SK-N-SH (cell line): Measurements from ENCODE around the gene DLG2. TPM values are rescaled to one million over a fixed set of nuclear protein-coding genes. Genes with fewer than 3 reads are reported as not detected.
"Not testable (repeated sequence)": the region's sequence is repeated elsewhere in the genome, so short reads cannot be mapped to it uniquely, and the experiment has no call there.

ENCODE experiments used
- CTCF ChIA-PET: fragments of 300-600, 350-600 bp; formaldehyde crosslinking; extraction: SDS; loops from one replicate; lab custom pipeline; 2021; lab: Yijun Ruan, JAX
- POLR2A ChIA-PET: fragments of 350-600 bp; sonication (Branson Sonifier 250); formaldehyde crosslinking; extraction: SDS; loops from one replicate; lab custom pipeline; 2020; ENCODE audit warnings: antibody characterized with exemption, inconsistent platforms; lab: Yijun Ruan, JAX
- DNase-seq: peaks from one replicate; pipeline ENCODE4 v3.0.0; 2012
- H2AFZ ChIP-seq: fragments of 200-600 bp; sonication (generic); 2 replicates; pipeline ENCODE4 v1.8.1; 2016; ENCODE audit warnings: antibody characterized with exemption, mild to moderate bottlenecking, low read depth
- H3F3A ChIP-seq: fragments of 200-600 bp; sonication (generic); replicated peaks from 2 replicates; pipeline ENCODE3; 2016; ENCODE audit warnings: antibody characterized with exemption, mild to moderate bottlenecking; ENCODE audit not compliant: insufficient read depth
- H3K27ac ChIP-seq, 2 experiments: fragments of 200-500 bp in 1 of 2; fragments of 200-600 bp in 1 of 2; sonication (Bioruptor generic) in 1 of 2; sonication (generic), shearing (Covaris generic) in 1 of 2; 2 replicates each; pipeline versions ENCODE4 v1.5.1 to v1.6.1; 2014 to 2016; ENCODE audit warnings: low read depth in 2 of 2, inconsistent platforms in 1 of 2, low read length in 1 of 2, mild to moderate bottlenecking in 1 of 2, mixed read lengths in 1 of 2
- H3K27me3 ChIP-seq: fragments of 200-600 bp; sonication (generic), shearing (Covaris generic); 2 replicates; pipeline ENCODE4 v1.6.1; 2016; ENCODE audit warnings: mixed run types; ENCODE audit not compliant: insufficient read depth
- H3K36me3 ChIP-seq, 2 experiments: fragments of 200-500 bp in 1 of 2; fragments of 200-600 bp in 1 of 2; sonication (Bioruptor generic) in 1 of 2; sonication (generic) in 1 of 2; replicated peaks in 1 of 2; 2 replicates each; pipeline versions ENCODE3 to v1.5.1; 2014 to 2016; ENCODE audit warnings: low read length in 1 of 2, mild to moderate bottlenecking in 1 of 2; ENCODE audit not compliant: insufficient read depth in 2 of 2, control insufficient read depth in 1 of 2
- H3K4me1 ChIP-seq, 2 experiments: fragments of 200-500 bp in 1 of 2; fragments of 200-600 bp in 1 of 2; sonication (Bioruptor generic) in 1 of 2; sonication (generic), shearing (Covaris generic) in 1 of 2; 2 replicates each; pipeline versions ENCODE4 v1.5.1 to v1.6.1; 2014 to 2016; ENCODE audit warnings: low read depth in 1 of 2, low read length in 1 of 2, mixed run types in 1 of 2; ENCODE audit not compliant: insufficient read depth in 2 of 2, control insufficient read depth in 1 of 2
- H3K4me2 ChIP-seq: fragments of 200-600 bp; sonication (generic), shearing (Covaris generic); 2 replicates; pipeline ENCODE4 v1.6.1; 2017; ENCODE audit warnings: mixed run types
- H3K4me3 ChIP-seq, 2 experiments: fragments of 200-500 bp in 1 of 2; fragments of 200-600 bp in 1 of 2; sonication (Bioruptor generic) in 1 of 2; sonication (generic), shearing (Covaris generic) in 1 of 2; 2 replicates each; pipeline versions ENCODE4 v1.5.1 to v1.8.1; 2014 to 2016; ENCODE audit warnings: low read depth in 2 of 2, inconsistent platforms in 1 of 2, low read length in 1 of 2, mild to moderate bottlenecking in 1 of 2, mixed read lengths in 1 of 2, moderate library complexity in 1 of 2
- H3K79me2 ChIP-seq: fragments of 200-600 bp; sonication (generic); 2 replicates; pipeline ENCODE4 v1.8.1; 2017; ENCODE audit warnings: mild to moderate bottlenecking; ENCODE audit not compliant: insufficient read depth
- H3K9ac ChIP-seq: fragments of 200-600 bp; sonication (generic); 2 replicates; pipeline ENCODE4 v1.6.1; 2017; ENCODE audit warnings: mixed run types
- H3K9me2 ChIP-seq: fragments of 200-600 bp; sonication (generic); 2 replicates; pipeline ENCODE4 v1.6.1; 2017; ENCODE audit warnings: mixed run types
- H3K9me3 ChIP-seq: fragments of 200-600 bp; sonication (generic); 2 replicates; pipeline ENCODE4 v1.6.1; 2017; ENCODE audit warnings: mixed run types, mild to moderate bottlenecking, moderate library complexity
- H4K20me1 ChIP-seq: fragments of 200-600 bp; sonication (generic); 2 replicates; pipeline ENCODE4 v1.6.1; 2017; ENCODE audit warnings: mild to moderate bottlenecking, mixed run types; ENCODE audit not compliant: insufficient read depth
- CHD2 ChIP-seq: fragments of 150-350 bp; IDR thresholded peaks from 2 replicates; pipeline ENCODE4 v1.6.1; 2018; ENCODE audit warnings: low read length; ENCODE audit not compliant: partially characterized antibody
- FOXM1 ChIP-seq: IDR thresholded peaks from 2 replicates; pipeline ENCODE4 v1.4.0; 2012; ENCODE audit warnings: low read depth, mild to moderate bottlenecking
- GATA2 ChIP-seq: sonication (generic); formaldehyde crosslinking; IDR thresholded peaks from 2 replicates; pipeline ENCODE4 v1.5.0; 2020; ENCODE audit warnings: mild to moderate bottlenecking, missing genetic modification reagents
- JUND ChIP-seq: IDR thresholded peaks from 2 replicates; pipeline ENCODE4 v1.4.0; 2012
- MEF2A ChIP-seq: IDR thresholded peaks from 2 replicates; pipeline ENCODE4 v1.4.0; 2012; ENCODE audit warnings: low read depth, borderline replicate concordance
- NFIC ChIP-seq: IDR thresholded peaks from 2 replicates; pipeline ENCODE4 v1.4.0; 2012; ENCODE audit warnings: borderline replicate concordance
- RXRA ChIP-seq: IDR thresholded peaks from 2 replicates; pipeline ENCODE4 v1.4.0; 2012; ENCODE audit warnings: low read depth, mild to moderate bottlenecking, borderline replicate concordance
- TCF12 ChIP-seq: IDR thresholded peaks from 2 replicates; pipeline ENCODE4 v1.4.0; 2012
- USF1 ChIP-seq: IDR thresholded peaks from 2 replicates; pipeline ENCODE4 v1.4.0; 2012; ENCODE audit warnings: low read depth, borderline replicate concordance
- USF2 ChIP-seq: fragments of 150-350 bp; IDR thresholded peaks from 2 replicates; pipeline ENCODE4 v1.6.1; 2017; ENCODE audit warnings: antibody characterized with exemption, low read length, low read depth, borderline replicate concordance
- WGBS: methylation state at CpG from one replicate; pipeline ENCODE4 v1.1.6; 2017; ENCODE audit warnings: low lambda C conversion rate; 5-methylcytosine and 5-hydroxymethylcytosine counted together
- polyA plus RNA-seq, 3 experiments: library from polyadenylated mRNA; depleted of rRNA; stranded (reverse); fragments of >200 nt; gene quantifications; 2 replicates each; pipeline ENCODE4 v1.2.3, GENCODE V29; 2012

DLG2 gene
- polyA plus RNA-seq, 1 of the 3 experiments (the other 2 are of a cell fraction) = 0.21 TPM

GRCh38 chr11:84847842-84848241 is 779.3 kb downstream of the DLG2 start:
- no peak for DNase-seq
- CTCF ChIA-PET = no interaction called here

GRCh38 chr11:84840201-84840600 is 786.9 kb downstream of the DLG2 start:
- H3K27me3 ChIP-seq, CTCF ChIA-PET, H3K4me2 ChIP-seq, H4K20me1 ChIP-seq, H3F3A ChIP-seq, POLR2A ChIA-PET, H3K36me3 ChIP-seq, DNase-seq, H3K4me1 ChIP-seq, H3K9me3 ChIP-seq, H3K4me3 ChIP-seq, H3K9ac ChIP-seq, H2AFZ ChIP-seq, H3K9me2 ChIP-seq, H3K27ac ChIP-seq, H3K79me2 ChIP-seq: not testable (repeated sequence)
- 0% methylated on average over 1 of the region's 1 CpG for WGBS

More at GRCh38 chr11:84847842-84848241, 779.3 kb downstream of the DLG2 start:
- Histone ChIP-seq H3K79me2 (no peaks in the 10 kb centered on the region), H3K36me3 (no peaks in the 10 kb centered on the region), H4K20me1 (no peaks in the 10 kb centered on the region), H3K4me2 (no peak overlapping the region), H3K9me3 (no peaks in the 10 kb centered on the region), H3K27me3 (no peaks in the 10 kb centered on the region), H3K9ac (no peak overlapping the region), H3K9me2 (no peaks in the 10 kb centered on the region), H3K27ac (no peak overlapping the region), H3K4me1 (no peaks in the 10 kb centered on the region), H3K4me3 (no peak overlapping the region), H3F3A (no peaks in the 10 kb centered on the region), H2AFZ (no peak overlapping the region)
- no peak for TF ChIP-seq NFIC
- TF ChIP-seq JUND = no peak
- no peak for TF ChIP-seq USF2
- TF ChIP-seq USF1 = no peak
- whole genome bisulfite sequencing = 33% methylated on average over 4 of the region's 4 CpGs
- POLR2A ChIA-PET = no interaction called here

GRCh38 chr11:84837402-84838069 is 789.6 kb downstream of the DLG2 start:
- CTCF ChIA-PET = no interaction called here
- no peaks in the 10 kb centered on the region for H3K4me1 ChIP-seq
- H3F3A ChIP-seq = no peaks in the 10 kb centered on the region
- H3K9ac ChIP-seq = no peak overlapping the region
- no peak overlapping the region for H3K27ac ChIP-seq
- H3K9me2 ChIP-seq = no peaks in the 10 kb centered on the region
- no peak overlapping the region for H3K4me3 ChIP-seq
- no peak for TF ChIP-seq MEF2A
- no peak for TF ChIP-seq GATA2 (CRISPR knock-in tag)
- TF ChIP-seq RXRA = no peak
- TF ChIP-seq TCF12 = no peak
- TF ChIP-seq CHD2 = no peak
- no peak for TF ChIP-seq FOXM1
- POLR2A ChIA-PET = no interaction called here
- no peaks in the 10 kb centered on the region for H3K9me3 ChIP-seq
- no peaks in the 10 kb centered on the region for H3K27me3 ChIP-seq
- H3K36me3 ChIP-seq = no peaks in the 10 kb centered on the region
- H2AFZ ChIP-seq = no peak overlapping the region
- no peak overlapping the region for H3K4me2 ChIP-seq
- H3K79me2 ChIP-seq = no peaks in the 10 kb centered on the region
- DNase-seq = no peak
- 16% methylated on average over 3 of the region's 3 CpGs for WGBS
- H4K20me1 ChIP-seq = no peaks in the 10 kb centered on the region
